Measurements from ENCODE around the gene VASH1.

Gene VASH1

GRCh38 chr14:76780360-76780759 lies 19.1 kb downstream of the VASH1 start:
- Histone ChIP-seq H3K9me3 (ENCODE audit: control insufficient read depth in 2 of 2, low read length in 2 of 2) (no peaks in the 10 kb centered on the region), H3K9ac (ENCODE audit: low read length in 2 of 2) (no peak overlapping the region), H3K27ac (ENCODE audit: low read length) (no peak overlapping the region), H3K36me3 (ENCODE audit: control insufficient read depth in 2 of 2, insufficient read depth in 2 of 2, low read length in 2 of 2) (peaks cover 3 to 7% of the 10 kb centered on the region in 2 donors), H3K27me3 (ENCODE audit: control insufficient read depth in 1 of 2, insufficient read depth in 2 of 2, low read length in 2 of 2) (no peaks in the 10 kb centered on the region), H3K4me1 (ENCODE audit: control insufficient read depth, insufficient read depth, low read length) (peaks cover 10% of the 10 kb centered on the region), H3K4me3 (ENCODE audit: low read length in 2 of 2) (no peak overlapping the region)

- Histone ChIP-seq H3K27ac (ENCODE audit: low read length) (no peak overlapping the region), H3K9ac (ENCODE audit: low read length in 2 of 2) (no peak overlapping the region), H3K9me3 (ENCODE audit: control insufficient read depth in 2 of 2, low read length in 2 of 2) (no peaks in the 10 kb centered on the region), H3K36me3 (ENCODE audit: control insufficient read depth in 2 of 2, insufficient read depth in 2 of 2, low read length in 2 of 2) (peaks cover 3 to 10% of the 10 kb centered on the region in 2 donors), H3K4me3 (ENCODE audit: low read length in 2 of 2) (no peak overlapping the region), H3K4me1 (ENCODE audit: control insufficient read depth, insufficient read depth, low read length) (peaks cover 10% of the 10 kb centered on the region), H3K27me3 (ENCODE audit: control insufficient read depth in 1 of 2, insufficient read depth in 2 of 2, low read length in 2 of 2) (no peaks in the 10 kb centered on the region)
Observed at GRCh38 chr14:76780875-76781647, 19.8 kb downstream of the VASH1 start.

GRCh38 chr14:76781648-76782051 lies 20.4 kb downstream of the VASH1 start:
- H3K9me3 ChIP-seq (ENCODE audit: control insufficient read depth in 2 of 2, low read length in 2 of 2) = no peaks in the 10 kb centered on the region
- no peak overlapping the region for H3K4me3 ChIP-seq (ENCODE audit: low read length in 2 of 2)
- H3K27me3 ChIP-seq (ENCODE audit: control insufficient read depth in 1 of 2, insufficient read depth in 2 of 2, low read length in 2 of 2) = no peaks in the 10 kb centered on the region
- H3K36me3 ChIP-seq (ENCODE audit: control insufficient read depth in 2 of 2, insufficient read depth in 2 of 2, low read length in 2 of 2) = peaks cover 3 to 13% of the 10 kb centered on the region in 2 donors
- H3K4me1 ChIP-seq (ENCODE audit: control insufficient read depth, insufficient read depth, low read length) = peaks cover 10% of the 10 kb centered on the region
- H3K9ac ChIP-seq (ENCODE audit: low read length in 2 of 2) = no peak overlapping the region
- H3K27ac ChIP-seq (ENCODE audit: low read length) = no peak overlapping the region

- Histone ChIP-seq H3K27ac (ENCODE audit: low read length) (peak overlapping the region; percentile 24), H3K27me3 (ENCODE audit: control insufficient read depth in 1 of 2, insufficient read depth in 2 of 2, low read length in 2 of 2) (no peaks in the 10 kb centered on the region), H3K9me3 (ENCODE audit: control insufficient read depth in 2 of 2, low read length in 2 of 2) (no peaks in the 10 kb centered on the region), H3K4me3 (ENCODE audit: low read length in 2 of 2) (no peak overlapping the region), H3K4me1 (ENCODE audit: control insufficient read depth, insufficient read depth, low read length) (peaks cover 7% of the 10 kb centered on the region), H3K9ac (ENCODE audit: low read length in 2 of 2) (no peak overlapping the region), H3K36me3 (ENCODE audit: control insufficient read depth in 2 of 2, insufficient read depth in 2 of 2, low read length in 2 of 2) (peaks cover 7 to 19% of the 10 kb centered on the region in 2 donors)
Observed at GRCh38 chr14:76782115-76782884, 21.0 kb downstream of the VASH1 start.

GRCh38 chr14:76782885-76783566 lies 21.8 kb downstream of the VASH1 start:
- H3K9me3 ChIP-seq (ENCODE audit: control insufficient read depth in 2 of 2, low read length in 2 of 2) = no peaks in the 10 kb centered on the region
- no peaks in the 10 kb centered on the region for H3K27me3 ChIP-seq (ENCODE audit: control insufficient read depth in 1 of 2, insufficient read depth in 2 of 2, low read length in 2 of 2)
- H3K4me3 ChIP-seq (ENCODE audit: low read length in 2 of 2) = no peak overlapping the region
- peaks cover 12 to 25% of the 10 kb centered on the region in 2 donors for H3K36me3 ChIP-seq (ENCODE audit: control insufficient read depth in 2 of 2, insufficient read depth in 2 of 2, low read length in 2 of 2)
- no peak overlapping the region for H3K9ac ChIP-seq (ENCODE audit: low read length in 2 of 2)
- H3K4me1 ChIP-seq (ENCODE audit: control insufficient read depth, insufficient read depth, low read length) = peaks cover 7% of the 10 kb centered on the region
- peak overlapping the region; percentile 24 for H3K27ac ChIP-seq (ENCODE audit: low read length)

- Histone ChIP-seq H3K9ac (ENCODE audit: low read length in 2 of 2) (no peak overlapping the region), H3K27me3 (ENCODE audit: control insufficient read depth in 1 of 2, insufficient read depth in 2 of 2, low read length in 2 of 2) (no peaks in the 10 kb centered on the region), H3K9me3 (ENCODE audit: control insufficient read depth in 2 of 2, low read length in 2 of 2) (no peaks in the 10 kb centered on the region), H3K27ac (ENCODE audit: low read length) (no peak overlapping the region), H3K4me3 (ENCODE audit: low read length in 2 of 2) (no peak overlapping the region), H3K36me3 (ENCODE audit: control insufficient read depth in 2 of 2, insufficient read depth in 2 of 2, low read length in 2 of 2) (peaks cover 24 to 37% of the 10 kb centered on the region in 2 donors), H3K4me1 (ENCODE audit: control insufficient read depth, insufficient read depth, low read length) (peaks cover 7% of the 10 kb centered on the region)
Observed at GRCh38 chr14:76784266-76784874, 23.1 kb downstream of the VASH1 start.

GRCh38 chr14:76784881-76785280 lies 23.6 kb downstream of the VASH1 start:
- Histone ChIP-seq H3K9ac (ENCODE audit: low read length in 2 of 2) (no peak overlapping the region), H3K27ac (ENCODE audit: low read length) (no peak overlapping the region), H3K4me3 (ENCODE audit: low read length in 2 of 2) (no peak overlapping the region), H3K4me1 (ENCODE audit: control insufficient read depth, insufficient read depth, low read length) (peaks cover 7% of the 10 kb centered on the region), H3K9me3 (ENCODE audit: control insufficient read depth in 2 of 2, low read length in 2 of 2) (no peaks in the 10 kb centered on the region), H3K36me3 (ENCODE audit: control insufficient read depth in 2 of 2, insufficient read depth in 2 of 2, low read length in 2 of 2) (peaks cover 24 to 38% of the 10 kb centered on the region in 2 donors), H3K27me3 (ENCODE audit: control insufficient read depth in 1 of 2, insufficient read depth in 2 of 2, low read length in 2 of 2) (no peaks in the 10 kb centered on the region)

GRCh38 chr14:76786601-76787000 lies 25.3 kb downstream of the VASH1 start:
- Histone ChIP-seq H3K27ac (ENCODE audit: low read length) (no peak overlapping the region), H3K27me3 (ENCODE audit: control insufficient read depth in 1 of 2, insufficient read depth in 2 of 2, low read length in 2 of 2) (no peaks in the 10 kb centered on the region), H3K9me3 (ENCODE audit: control insufficient read depth in 2 of 2, low read length in 2 of 2) (no peaks in the 10 kb centered on the region), H3K36me3 (ENCODE audit: control insufficient read depth in 2 of 2, insufficient read depth in 2 of 2, low read length in 2 of 2) (peaks cover 36 to 51% of the 10 kb centered on the region in 2 donors), H3K9ac (ENCODE audit: low read length in 2 of 2) (no peak overlapping the region), H3K4me3 (ENCODE audit: low read length in 2 of 2) (no peak overlapping the region), H3K4me1 (ENCODE audit: control insufficient read depth, insufficient read depth, low read length) (peaks cover 7% of the 10 kb centered on the region)

- H3K4me1 ChIP-seq (ENCODE audit: control insufficient read depth, insufficient read depth, low read length) = no peaks in the 10 kb centered on the region
- no peaks in the 10 kb centered on the region for H3K27me3 ChIP-seq (ENCODE audit: control insufficient read depth in 1 of 2, insufficient read depth in 2 of 2, low read length in 2 of 2)
- H3K9me3 ChIP-seq (ENCODE audit: control insufficient read depth in 2 of 2, low read length in 2 of 2) = no peaks in the 10 kb centered on the region
- no peak overlapping the region for H3K27ac ChIP-seq (ENCODE audit: low read length)
- no peak overlapping the region for H3K9ac ChIP-seq (ENCODE audit: low read length in 2 of 2)
- H3K36me3 ChIP-seq (ENCODE audit: control insufficient read depth in 2 of 2, insufficient read depth in 2 of 2, low read length in 2 of 2) = peaks cover 37 to 41% of the 10 kb centered on the region in 2 donors
- no peak overlapping the region for H3K4me3 ChIP-seq (ENCODE audit: low read length in 2 of 2)
Observed at GRCh38 chr14:76792422-76792821, 31.2 kb downstream of the VASH1 start.

GRCh38 chr14:76793324-76793723 lies 32.1 kb downstream of the VASH1 start:
- H3K27me3 ChIP-seq (ENCODE audit: control insufficient read depth in 1 of 2, insufficient read depth in 2 of 2, low read length in 2 of 2) = no peaks in the 10 kb centered on the region
- no peaks in the 10 kb centered on the region for H3K9me3 ChIP-seq (ENCODE audit: control insufficient read depth in 2 of 2, low read length in 2 of 2)
- no peak overlapping the region for H3K9ac ChIP-seq (ENCODE audit: low read length in 2 of 2)
- no peak overlapping the region for H3K27ac ChIP-seq (ENCODE audit: low read length)
- H3K36me3 ChIP-seq (ENCODE audit: control insufficient read depth in 2 of 2, insufficient read depth in 2 of 2, low read length in 2 of 2) = peaks cover 30 to 39% of the 10 kb centered on the region in 2 donors
- no peak overlapping the region for H3K4me3 ChIP-seq (ENCODE audit: low read length in 2 of 2)
- H3K4me1 ChIP-seq (ENCODE audit: control insufficient read depth, insufficient read depth, low read length) = no peaks in the 10 kb centered on the region

Data from stomach smooth muscle (tissue), 2 donors.